ENCODE data around the gene MORN5.

- TF ChIP-seq, protein P1, sequence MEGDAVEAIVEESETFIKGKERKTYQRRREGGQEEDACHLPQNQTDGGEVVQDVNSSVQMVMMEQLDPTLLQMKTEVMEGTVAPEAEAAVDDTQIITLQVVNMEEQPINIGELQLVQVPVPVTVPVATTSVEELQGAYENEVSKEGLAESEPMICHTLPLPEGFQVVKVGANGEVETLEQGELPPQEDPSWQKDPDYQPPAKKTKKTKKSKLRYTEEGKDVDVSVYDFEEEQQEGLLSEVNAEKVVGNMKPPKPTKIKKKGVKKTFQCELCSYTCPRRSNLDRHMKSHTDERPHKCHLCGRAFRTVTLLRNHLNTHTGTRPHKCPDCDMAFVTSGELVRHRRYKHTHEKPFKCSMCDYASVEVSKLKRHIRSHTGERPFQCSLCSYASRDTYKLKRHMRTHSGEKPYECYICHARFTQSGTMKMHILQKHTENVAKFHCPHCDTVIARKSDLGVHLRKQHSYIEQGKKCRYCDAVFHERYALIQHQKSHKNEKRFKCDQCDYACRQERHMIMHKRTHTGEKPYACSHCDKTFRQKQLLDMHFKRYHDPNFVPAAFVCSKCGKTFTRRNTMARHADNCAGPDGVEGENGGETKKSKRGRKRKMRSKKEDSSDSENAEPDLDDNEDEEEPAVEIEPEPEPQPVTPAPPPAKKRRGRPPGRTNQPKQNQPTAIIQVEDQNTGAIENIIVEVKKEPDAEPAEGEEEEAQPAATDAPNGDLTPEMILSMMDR (IDR thresholded peaks at IDR 0.05): no peak
- TF ChIP-seq POLR2AphosphoS5 (IDR thresholded peaks at IDR 0.05): no peak
- TF ChIP-seq POLR2A (IDR thresholded peaks at IDR 0.05): no peak
- no peak for TF ChIP-seq EP300 (IDR thresholded peaks at IDR 0.05)
Observed at GRCh38 chr9:122172131-122172530, 12.4 kb downstream of the MORN5 start.
